ENCODE results near the gene ERC2. TPM values are rescaled to one million over a fixed set of nuclear protein-coding genes. Genes with fewer than 3 reads are reported as not detected.

The ERC2 gene
- total and polyA plus RNA-seq, 2 of the 8 experiments (the other 6 are each of a cell fraction or from before 2014, with no cell fraction given) = 16.4 to 22.8 TPM

DNA sequence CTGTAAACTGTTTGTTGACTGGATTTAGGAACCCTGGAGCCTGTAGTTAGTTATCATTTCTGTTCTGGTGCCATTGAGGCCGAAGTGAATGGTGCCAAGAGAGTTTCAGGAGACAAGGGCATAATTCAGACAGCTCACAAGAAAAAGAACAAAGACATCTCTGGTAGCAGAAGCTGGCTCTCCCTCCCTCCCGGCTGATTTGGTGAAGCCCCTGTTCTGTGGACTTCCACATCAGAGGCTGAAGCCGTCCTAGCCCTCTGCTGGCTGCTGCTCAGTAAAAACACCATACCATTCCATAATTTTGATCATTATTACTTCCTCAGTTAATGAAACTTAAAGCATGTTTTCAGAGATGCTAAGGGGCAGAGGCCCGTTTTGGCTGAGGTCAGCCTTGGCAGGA is 599.9 kb downstream of the ERC2 start:
- ChIA-PET POLR2A (ENCODE audit: partially characterized antibody) (no interaction called here), CTCF (ENCODE audit: partially characterized antibody) (interaction anchor here (1.0 to 3.4 kb wide), 5 partner anchors 9 to 381 kb away, joined by 3 to 13 read pairs (median 6); no protein-coding TSS in a partner anchor)
- DNase-seq (ENCODE audit: low read depth in 1 of 2, low spot score in 2 of 2) (no peak), FAIRE-seq (no peak)
- H3K14ac ChIP-seq (ENCODE audit: insufficient read length) = no peak overlapping the region
- no peak overlapping the region for H2BK12ac ChIP-seq (ENCODE audit: low read depth, low read length)
- H3K4me2 ChIP-seq (ENCODE audit: insufficient read depth in 1 of 2, low read depth in 2 of 2, low read length in 2 of 2) = no peak overlapping the region
- no peak overlapping the region for H3K23ac ChIP-seq (ENCODE audit: insufficient read length)
- peak; percentile 19 to 44; a peak in 2 of 4 replicates for TF ChIP-seq RAD21 (IDR thresholded peaks at IDR 0.05 in 1 of 2, conservative IDR thresholded peaks at IDR 0.05 in 1 of 2; ENCODE audit: low read depth in 2 of 2, low read length in 2 of 2)
- TF ChIP-seq, protein P1, sequence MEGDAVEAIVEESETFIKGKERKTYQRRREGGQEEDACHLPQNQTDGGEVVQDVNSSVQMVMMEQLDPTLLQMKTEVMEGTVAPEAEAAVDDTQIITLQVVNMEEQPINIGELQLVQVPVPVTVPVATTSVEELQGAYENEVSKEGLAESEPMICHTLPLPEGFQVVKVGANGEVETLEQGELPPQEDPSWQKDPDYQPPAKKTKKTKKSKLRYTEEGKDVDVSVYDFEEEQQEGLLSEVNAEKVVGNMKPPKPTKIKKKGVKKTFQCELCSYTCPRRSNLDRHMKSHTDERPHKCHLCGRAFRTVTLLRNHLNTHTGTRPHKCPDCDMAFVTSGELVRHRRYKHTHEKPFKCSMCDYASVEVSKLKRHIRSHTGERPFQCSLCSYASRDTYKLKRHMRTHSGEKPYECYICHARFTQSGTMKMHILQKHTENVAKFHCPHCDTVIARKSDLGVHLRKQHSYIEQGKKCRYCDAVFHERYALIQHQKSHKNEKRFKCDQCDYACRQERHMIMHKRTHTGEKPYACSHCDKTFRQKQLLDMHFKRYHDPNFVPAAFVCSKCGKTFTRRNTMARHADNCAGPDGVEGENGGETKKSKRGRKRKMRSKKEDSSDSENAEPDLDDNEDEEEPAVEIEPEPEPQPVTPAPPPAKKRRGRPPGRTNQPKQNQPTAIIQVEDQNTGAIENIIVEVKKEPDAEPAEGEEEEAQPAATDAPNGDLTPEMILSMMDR (IDR thresholded peaks at IDR 0.05; ENCODE audit: control extremely low read depth in 1 of 3, insufficient read depth in 1 of 3, low read depth in 1 of 3, low read length in 3 of 3) = peak; percentile 21 to 34 (median 27)
- no peak for TF ChIP-seq BCL11A (IDR thresholded peaks at IDR 0.05; ENCODE audit: low read depth in 2 of 2, low read length in 2 of 2)
- H3K4me3 ChIP-seq (ENCODE audit: extremely low read depth in 1 of 4, insufficient read depth in 2 of 4, low read depth in 3 of 4, low read length in 4 of 4) = no peak overlapping the region
- H4K8ac ChIP-seq (ENCODE audit: extremely low read depth, insufficient read depth, low read length) = no peak overlapping the region
- H3K23me2 ChIP-seq (ENCODE audit: low read depth, low read length) = no peaks in the 10 kb centered on the region; the same call in 1 of the 2 replicates
- H2BK5ac ChIP-seq (ENCODE audit: low read depth, low read length) = no peak overlapping the region
- H3K27me3 ChIP-seq (replicated peaks in 1 of 4; ENCODE audit: control insufficient read depth in 3 of 4, extremely low read depth in 1 of 4, insufficient read depth in 3 of 4, low read length in 3 of 4) = no peaks in the 10 kb centered on the region
- H2BK120ac ChIP-seq (replicated peaks; ENCODE audit: low read depth, low read length) = no peak overlapping the region
- no peak overlapping the region for H4K91ac ChIP-seq (replicated peaks; ENCODE audit: insufficient read length, low read length)
- no peak overlapping the region for H2BK20ac ChIP-seq (ENCODE audit: low read length)
- H2BK15ac ChIP-seq (ENCODE audit: low read length) = no peak overlapping the region
- H3K36me3 ChIP-seq (ENCODE audit: control insufficient read depth in 2 of 4, insufficient read depth in 4 of 4, low read length in 3 of 4) = no peaks in the 10 kb centered on the region
- no peak overlapping the region for H3K4ac ChIP-seq (replicated peaks; ENCODE audit: insufficient read length, low read depth, low read length)
- H3K4me1 ChIP-seq (replicated peaks in 1 of 4; ENCODE audit: control insufficient read depth in 3 of 4, insufficient read depth in 4 of 4, low read length in 3 of 4) = no peaks in the 10 kb centered on the region
- no peaks in the 10 kb centered on the region for H3K79me2 ChIP-seq (ENCODE audit: control insufficient read depth in 1 of 2, insufficient read depth in 2 of 2, low read length in 2 of 2)
- no peak overlapping the region for H3K56ac ChIP-seq (replicated peaks; ENCODE audit: insufficient read length, low read depth, low read length)
- WGBS, 2 experiments (ENCODE audit: extremely low coverage in 1 of 2, insufficient coverage in 1 of 2, insufficient read length in 1 of 2, insufficient replicate concordance in 2 of 2, low coverage in 1 of 2, low lambda C conversion rate in 2 of 2, missing lambda C conversion rate in 1 of 2) = 80% methylated on average over 4 of the region's 4 CpGs; no CpG with 5 or more reads in 1 of the 2 experiments
- H4K5ac ChIP-seq (ENCODE audit: insufficient read length, low read depth, low read length) = no peak overlapping the region
- no peaks in the 10 kb centered on the region for H4K20me1 ChIP-seq (replicated peaks in 1 of 2; ENCODE audit: control insufficient read depth in 1 of 2, insufficient read depth in 2 of 2, low read length in 2 of 2)
- no peaks in the 10 kb centered on the region for H3K9me3 ChIP-seq (ENCODE audit: insufficient read depth in 2 of 2, low read depth in 1 of 2, low read length in 1 of 2)
- H3K27ac ChIP-seq (ENCODE audit: low read depth, low read length) = no peak overlapping the region
- no peak overlapping the region for H2AFZ ChIP-seq (ENCODE audit: low read length)
- H3K9ac ChIP-seq (replicated peaks in 1 of 4; ENCODE audit: extremely low read depth in 1 of 4, low read depth in 3 of 4, low read length in 3 of 4) = no peak overlapping the region
- H3K79me1 ChIP-seq (ENCODE audit: low read depth, low read length) = no peaks in the 10 kb centered on the region
- H2AK5ac ChIP-seq (ENCODE audit: low read depth, low read length) = no peak overlapping the region
- no peak overlapping the region for H3K18ac ChIP-seq (ENCODE audit: extremely low read depth, low read length)

All from H1 (cell line).